GM18499 (cell line): Measurements from ENCODE around the gene PTPN18.

Experiments used
- ATAC-seq: cut with Tn5 transposase; IDR thresholded peaks from one replicate; pipeline ENCODE4 v1.9.1; 2021; ENCODE audit warnings: moderate number of reproducible peaks; ENCODE audit not compliant: insufficient read depth, unreplicated experiment

Gene PTPN18

GRCh38 chr2:130358420-130359350 lies 2.8 kb downstream of the PTPN18 start:
- ATAC-seq, result no peak

GRCh38 chr2:130359466-130359865 lies 3.6 kb downstream of the PTPN18 start:
- no peak for ATAC-seq

- no peak for ATAC-seq
Observed at GRCh38 chr2:130363479-130363878, 7.6 kb downstream of the PTPN18 start.

GRCh38 chr2:130365075-130365474 lies 9.2 kb downstream of the PTPN18 start:
- ATAC-seq, result no peak

- no peak for ATAC-seq
Observed at GRCh38 chr2:130365963-130366362, 10.1 kb downstream of the PTPN18 start.

GRCh38 chr2:130366720-130367119 lies 10.9 kb downstream of the PTPN18 start:
- ATAC-seq, result no peak

- no peak for ATAC-seq
Observed at GRCh38 chr2:130368786-130369185, 12.9 kb downstream of the PTPN18 start.

GRCh38 chr2:130369311-130369964 lies 13.6 kb downstream of the PTPN18 start:
- ATAC-seq, result no peak

- ATAC-seq, result no peak
Observed at GRCh38 chr2:130369965-130370341, 14.1 kb downstream of the PTPN18 start.

- no peak for ATAC-seq
Observed at GRCh38 chr2:130370490-130370889, 14.6 kb downstream of the PTPN18 start.

- peak; percentile 8 for ATAC-seq
Observed at GRCh38 chr2:130371723-130372054, 15.8 kb downstream of the PTPN18 start.

- peak; percentile 37 for ATAC-seq
Observed at GRCh38 chr2:130372055-130372832, 16.4 kb downstream of the PTPN18 start.

GRCh38 chr2:130372833-130373807 lies 17.3 kb downstream of the PTPN18 start:
- no peak for ATAC-seq

- ATAC-seq, result no peak
Observed at GRCh38 chr2:130373808-130374365, 18.0 kb downstream of the PTPN18 start.

GRCh38 chr2:130374587-130375290 lies 18.9 kb downstream of the PTPN18 start:
- ATAC-seq, result no peak

GRCh38 chr2:130375291-130376266 lies 19.7 kb downstream of the PTPN18 start:
- ATAC-seq, result no peak

- peak; percentile 49 for ATAC-seq
Observed at GRCh38 chr2:130376433-130377293, 20.8 kb downstream of the PTPN18 start.
